SU-DHL-6 (cell line): ENCODE data around the gene FBLN2.

Experiments
- H2AFZ ChIP-seq: fragments of 200-600 bp; sonication (generic); 2 replicates; pipeline ENCODE4 v1.6.1; 2014; ENCODE audit warnings: low read depth, mild to moderate bottlenecking, moderate library complexity, mixed read lengths, antibody characterized with exemption, low read length; ENCODE audit not compliant: severe bottlenecking
- H3F3A ChIP-seq: fragments of 200-600 bp; shearing (Covaris generic); 2 replicates; pipeline ENCODE4 v1.6.0; 2016; ENCODE audit warnings: antibody characterized with exemption, mild to moderate bottlenecking; ENCODE audit not compliant: insufficient read depth
- H3K27ac ChIP-seq: fragments of 200-600 bp; sonication (generic); 2 replicates; pipeline ENCODE4 v1.5.1; 2016; ENCODE audit warnings: low read depth, mild to moderate bottlenecking, low read length, moderate library complexity, mixed read lengths
- H3K27me3 ChIP-seq: fragments of 200-600 bp; sonication (generic), shearing (Covaris generic); 2 replicates; pipeline ENCODE4 v1.6.0; 2014; ENCODE audit warnings: mild to moderate bottlenecking, low read length
- H3K36me3 ChIP-seq: fragments of 200-600 bp; sonication (generic); 2 replicates; pipeline ENCODE4 v1.6.1; 2014; ENCODE audit warnings: mild to moderate bottlenecking, low read length, mixed read lengths
- H3K4me2 ChIP-seq: fragments of 300-600, 200-600 bp; shearing (Covaris generic), sonication (generic); 2 replicates; pipeline ENCODE4 v1.6.0; 2014; ENCODE audit warnings: low read length, low read depth, mild to moderate bottlenecking; ENCODE audit not compliant: poor library complexity, severe bottlenecking
- H3K4me3 ChIP-seq: fragments of 200-600 bp; sonication (generic); 2 replicates; pipeline ENCODE4 v1.5.1; 2014; ENCODE audit warnings: antibody characterized with exemption, low read length, mild to moderate bottlenecking, mixed read lengths; ENCODE audit not compliant: insufficient read depth, poor library complexity, severe bottlenecking
- H3K79me2 ChIP-seq: fragments of 200-600 bp; sonication (generic); 2 replicates; pipeline ENCODE4 v1.6.1; 2014; ENCODE audit warnings: mild to moderate bottlenecking, low read length, moderate library complexity; ENCODE audit not compliant: insufficient read depth
- H3K9ac ChIP-seq: fragments of 200-600 bp; sonication (generic); 2 replicates; pipeline ENCODE4 v1.7.0; 2014; ENCODE audit warnings: mild to moderate bottlenecking, low read length
- H3K9me2 ChIP-seq: fragments of 200-600 bp; sonication (generic); replicated peaks from 2 replicates; pipeline ENCODE4 v1.6.1; 2014; ENCODE audit warnings: low read length; ENCODE audit not compliant: insufficient read depth
- H3K9me3 ChIP-seq: fragments of 200-600 bp; sonication (generic); 2 replicates; pipeline ENCODE4 v1.6.1; 2014; ENCODE audit warnings: low read length, mixed read lengths; ENCODE audit not compliant: insufficient read depth
- H4K20me1 ChIP-seq: fragments of 200-600 bp; sonication (generic); 2 replicates; pipeline ENCODE4 v1.6.1; 2014; ENCODE audit warnings: low read depth, mild to moderate bottlenecking, antibody characterized with exemption, low read length, moderate library complexity, mixed read lengths
- CTCF ChIP-seq: fragments of 200-600 bp; sonication (generic); IDR thresholded peaks from one replicate; pipeline ENCODE4 v1.5.1; 2017; ENCODE audit warnings: antibody characterized with exemption, mild to moderate bottlenecking, low read length, moderate library complexity; ENCODE audit not compliant: insufficient read depth, poor library complexity, severe bottlenecking
- EZH2phosphoT487 ChIP-seq: fragments of 200-600 bp; sonication (generic), shearing (Covaris generic); conservative IDR thresholded peaks from 2 replicates; pipeline ENCODE4 v1.6.1; 2018; ENCODE audit warnings: mild to moderate bottlenecking, antibody characterized with exemption, low read length, moderate library complexity, mixed read lengths

The FBLN2 gene

GRCh38 chr3:13513913-13514517 lies 34.9 kb upstream of the FBLN2 start:
- H3K27ac ChIP-seq: no peak overlapping the region
- H2AFZ ChIP-seq: no peak overlapping the region
- H3K4me3 ChIP-seq: no peak overlapping the region
- no peaks in the 10 kb centered on the region for H4K20me1 ChIP-seq
- no peaks in the 10 kb centered on the region for H3K9me3 ChIP-seq
- TF ChIP-seq EZH2phosphoT487: no peak
- TF ChIP-seq CTCF: no peak
- H3K4me2 ChIP-seq: no peak overlapping the region
- H3K36me3 ChIP-seq: no peaks in the 10 kb centered on the region
- H3K79me2 ChIP-seq: no peaks in the 10 kb centered on the region
- no peak overlapping the region for H3K9ac ChIP-seq
- H3K9me2 ChIP-seq: no peaks in the 10 kb centered on the region
- H3K27me3 ChIP-seq: no peaks in the 10 kb centered on the region
- no peaks in the 10 kb centered on the region for H3F3A ChIP-seq

- Histone ChIP-seq H2AFZ (no peak overlapping the region), H3K79me2 (no peaks in the 10 kb centered on the region), H3F3A (no peaks in the 10 kb centered on the region), H3K36me3 (no peaks in the 10 kb centered on the region), H3K9ac (no peak overlapping the region), H4K20me1 (no peaks in the 10 kb centered on the region), H3K27me3 (no peaks in the 10 kb centered on the region), H3K9me2 (no peaks in the 10 kb centered on the region), H3K9me3 (no peaks in the 10 kb centered on the region), H3K4me2 (no peak overlapping the region), H3K27ac (no peak overlapping the region), H3K4me3 (no peak overlapping the region)
- no peak for TF ChIP-seq CTCF
- peak; percentile 92; the same call in 1 of the 2 replicates for TF ChIP-seq EZH2phosphoT487
These were observed 34.1 kb upstream of the FBLN2 start for GRCh38 chr3:13514639-13515435.

- Histone ChIP-seq H3K36me3 (no peaks in the 10 kb centered on the region), H2AFZ (no peak overlapping the region), H3F3A (no peaks in the 10 kb centered on the region), H3K9me2 (no peaks in the 10 kb centered on the region), H3K9me3 (no peaks in the 10 kb centered on the region), H4K20me1 (no peaks in the 10 kb centered on the region), H3K27ac (no peak overlapping the region), H3K4me2 (no peak overlapping the region), H3K9ac (no peak overlapping the region), H3K79me2 (no peaks in the 10 kb centered on the region), H3K27me3 (no peaks in the 10 kb centered on the region), H3K4me3 (no peak overlapping the region)
- TF ChIP-seq CTCF (no peak), EZH2phosphoT487 (no peak)
These were observed 32.9 kb upstream of the FBLN2 start for GRCh38 chr3:13515786-13516759.
